PFSK-1 (cell line): ENCODE data around the gene NAV2.

ENCODE experiments used
- FOXP2 ChIP-seq: optimal IDR thresholded peaks from 2 replicates; pipeline ENCODE3; 2011; ENCODE audit warnings: borderline replicate concordance, control low read depth, inconsistent platforms; ENCODE audit not compliant: insufficient read depth; ENCODE audit errors: extremely low read length, extremely low read depth
- POLR2AphosphoS5 ChIP-seq: IDR thresholded peaks from 2 replicates; pipeline ENCODE4 v1.6.1; 2012; ENCODE audit warnings: low read depth, mild to moderate bottlenecking, control low read depth, low read length, moderate library complexity
- SIN3A ChIP-seq: IDR thresholded peaks from 2 replicates; pipeline ENCODE4 v1.6.1; 2012; ENCODE audit warnings: mild to moderate bottlenecking, low read length, moderate library complexity, borderline replicate concordance; ENCODE audit not compliant: insufficient read depth
- TAF1 ChIP-seq: IDR thresholded peaks from 2 replicates; pipeline ENCODE4 v1.6.1; 2012; ENCODE audit warnings: low read length, control low read depth, borderline replicate concordance; ENCODE audit not compliant: insufficient read depth
- TF ChIP-seq, protein P1 (sequence below), 2 experiments: IDR thresholded peaks; 2 replicates each; pipeline versions ENCODE4 v1.6.1 to v1.8.0; 2011 to 2012; ENCODE audit warnings: low read depth in 2 of 2, low read length in 2 of 2, control low read depth in 1 of 2, inconsistent platforms in 1 of 2, mild to moderate bottlenecking in 1 of 2, moderate library complexity in 1 of 2; ENCODE audit not compliant: insufficient read depth in 1 of 2

NAV2 gene

GRCh38 chr11:19676475-19677380 is 35.9 kb upstream of the NAV2 start:
- TF ChIP-seq SIN3A (no peak), POLR2AphosphoS5 (no peak), FOXP2 (no peak), TAF1 (no peak)
- TF ChIP-seq, protein P1, sequence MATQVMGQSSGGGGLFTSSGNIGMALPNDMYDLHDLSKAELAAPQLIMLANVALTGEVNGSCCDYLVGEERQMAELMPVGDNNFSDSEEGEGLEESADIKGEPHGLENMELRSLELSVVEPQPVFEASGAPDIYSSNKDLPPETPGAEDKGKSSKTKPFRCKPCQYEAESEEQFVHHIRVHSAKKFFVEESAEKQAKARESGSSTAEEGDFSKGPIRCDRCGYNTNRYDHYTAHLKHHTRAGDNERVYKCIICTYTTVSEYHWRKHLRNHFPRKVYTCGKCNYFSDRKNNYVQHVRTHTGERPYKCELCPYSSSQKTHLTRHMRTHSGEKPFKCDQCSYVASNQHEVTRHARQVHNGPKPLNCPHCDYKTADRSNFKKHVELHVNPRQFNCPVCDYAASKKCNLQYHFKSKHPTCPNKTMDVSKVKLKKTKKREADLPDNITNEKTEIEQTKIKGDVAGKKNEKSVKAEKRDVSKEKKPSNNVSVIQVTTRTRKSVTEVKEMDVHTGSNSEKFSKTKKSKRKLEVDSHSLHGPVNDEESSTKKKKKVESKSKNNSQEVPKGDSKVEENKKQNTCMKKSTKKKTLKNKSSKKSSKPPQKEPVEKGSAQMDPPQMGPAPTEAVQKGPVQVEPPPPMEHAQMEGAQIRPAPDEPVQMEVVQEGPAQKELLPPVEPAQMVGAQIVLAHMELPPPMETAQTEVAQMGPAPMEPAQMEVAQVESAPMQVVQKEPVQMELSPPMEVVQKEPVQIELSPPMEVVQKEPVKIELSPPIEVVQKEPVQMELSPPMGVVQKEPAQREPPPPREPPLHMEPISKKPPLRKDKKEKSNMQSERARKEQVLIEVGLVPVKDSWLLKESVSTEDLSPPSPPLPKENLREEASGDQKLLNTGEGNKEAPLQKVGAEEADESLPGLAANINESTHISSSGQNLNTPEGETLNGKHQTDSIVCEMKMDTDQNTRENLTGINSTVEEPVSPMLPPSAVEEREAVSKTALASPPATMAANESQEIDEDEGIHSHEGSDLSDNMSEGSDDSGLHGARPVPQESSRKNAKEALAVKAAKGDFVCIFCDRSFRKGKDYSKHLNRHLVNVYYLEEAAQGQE (IDR thresholded peaks at IDR 0.05; ENCODE audit: insufficient read depth in 1 of 2, low read depth in 2 of 2, low read length in 2 of 2), result no peak

DNA sequence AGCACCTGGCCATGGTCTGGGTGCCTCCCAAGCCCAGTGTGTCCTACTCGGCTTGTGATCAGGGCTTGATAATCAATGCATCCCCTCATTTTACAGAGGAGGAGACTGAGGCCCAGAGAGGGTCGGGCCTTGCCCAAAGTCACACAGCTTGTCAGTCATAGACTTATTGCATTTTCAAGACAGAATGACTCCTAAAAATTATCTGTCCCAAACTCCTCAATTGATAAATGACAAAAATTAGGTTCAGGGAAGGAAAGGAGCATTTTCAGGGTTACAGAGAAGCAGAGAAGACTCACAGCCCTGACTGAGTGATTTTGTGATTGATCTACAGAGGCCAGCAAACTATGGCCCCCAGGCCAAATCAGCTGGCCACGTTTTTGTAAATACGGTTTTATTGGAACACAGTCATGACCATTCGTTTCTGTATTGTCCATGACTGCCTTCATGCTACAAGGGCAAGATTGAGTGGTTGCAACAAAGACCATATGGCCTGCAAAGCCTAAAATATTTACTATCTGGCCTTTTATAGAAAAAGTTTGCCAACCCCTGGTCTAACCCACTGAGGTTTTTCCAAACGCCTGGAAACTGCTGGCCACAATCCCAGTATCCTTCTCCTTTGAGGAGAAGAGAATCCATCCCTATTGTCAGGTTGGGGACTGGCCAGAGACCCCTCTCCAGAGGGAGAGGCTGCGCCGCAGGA is 35.1 kb upstream of the NAV2 start:
- TF ChIP-seq FOXP2, result no peak
- TF ChIP-seq POLR2AphosphoS5, result no peak
- TF ChIP-seq, protein P1 (IDR thresholded peaks at IDR 0.05; ENCODE audit: insufficient read depth in 1 of 2, low read depth in 2 of 2, low read length in 2 of 2), result no peak
- no peak for TF ChIP-seq TAF1
- no peak for TF ChIP-seq SIN3A

DNA sequence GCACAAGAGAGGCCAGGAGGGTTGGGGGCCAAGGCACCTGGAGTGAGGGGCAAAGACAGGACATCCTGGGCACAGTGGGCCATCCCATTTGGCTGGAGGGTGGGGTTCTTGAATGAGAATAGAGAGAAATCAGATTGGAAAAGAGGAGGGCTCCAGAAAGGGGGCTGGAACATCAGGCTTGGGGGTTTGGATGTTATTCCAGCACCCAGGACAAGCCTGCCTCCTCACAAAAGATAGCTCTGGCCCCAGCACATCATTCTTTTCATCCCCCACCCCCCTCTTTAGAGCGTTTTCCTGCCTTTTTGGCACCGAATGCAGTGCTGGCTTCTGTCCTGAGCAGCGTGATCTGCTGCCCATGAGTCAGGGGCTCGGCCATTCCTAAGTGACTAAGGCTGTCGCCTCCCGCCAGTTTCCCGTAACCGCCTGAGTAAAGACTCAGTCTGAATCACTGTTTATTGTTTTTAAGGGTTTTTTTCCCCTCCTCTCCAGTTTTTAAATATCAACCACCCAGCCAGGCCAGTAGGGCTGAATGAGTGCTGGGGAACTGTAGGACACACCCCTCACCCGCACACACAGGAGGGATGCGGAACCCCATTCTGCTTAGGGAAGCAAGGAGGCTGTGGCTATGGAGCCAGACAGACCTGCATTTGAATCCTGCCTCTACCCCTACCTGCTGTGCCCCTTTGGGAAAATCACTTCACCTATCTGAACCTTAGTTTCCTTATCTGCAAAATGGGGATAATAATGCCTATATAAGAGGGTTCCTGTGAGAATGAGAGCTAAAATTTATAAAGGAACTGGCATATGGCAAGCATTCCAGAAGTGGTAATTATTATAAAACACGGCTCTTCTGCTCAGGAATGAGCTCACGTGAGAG is 32.4 kb upstream of the NAV2 start:
- peak; percentile 64; the same call in 1 of the 2 replicates for TF ChIP-seq SIN3A
- TF ChIP-seq, protein P1 (IDR thresholded peaks at IDR 0.05; ENCODE audit: insufficient read depth in 1 of 2, low read depth in 2 of 2, low read length in 2 of 2), result peak in 1 of 2 experiments; percentile 60; a peak in 1 of 4 replicates
- TF ChIP-seq POLR2AphosphoS5, result peak; percentile 30; the same call in 1 of the 2 replicates
- TF ChIP-seq TAF1, result no peak
- TF ChIP-seq FOXP2, result peak; percentile 28

GRCh38 chr11:19680829-19681368 is 31.7 kb upstream of the NAV2 start:
- TF ChIP-seq, protein P1 (IDR thresholded peaks at IDR 0.05; ENCODE audit: insufficient read depth in 1 of 2, low read depth in 2 of 2, low read length in 2 of 2), result no peak
